OCI-LY1 (cell line): ENCODE data around the gene LDLRAD2.

Source experiments
- EZH2 ChIP-seq: fragments of 200-600 bp; sonication (generic), shearing (Covaris generic); IDR thresholded peaks from 2 replicates; pipeline ENCODE4 v1.8.0; 2017; ENCODE audit warnings: borderline replicate concordance, mixed run types, mild to moderate bottlenecking, antibody characterized with exemption, low read length, moderate library complexity, mixed read lengths
- TF ChIP-seq, protein P1 (sequence below): fragments of 200-600 bp; sonication (generic), shearing (Covaris generic); IDR thresholded peaks from 2 replicates; pipeline ENCODE4 v1.5.1; 2017; ENCODE audit warnings: mild to moderate bottlenecking, antibody characterized with exemption, low read length, moderate library complexity, mixed read lengths

DNA sequence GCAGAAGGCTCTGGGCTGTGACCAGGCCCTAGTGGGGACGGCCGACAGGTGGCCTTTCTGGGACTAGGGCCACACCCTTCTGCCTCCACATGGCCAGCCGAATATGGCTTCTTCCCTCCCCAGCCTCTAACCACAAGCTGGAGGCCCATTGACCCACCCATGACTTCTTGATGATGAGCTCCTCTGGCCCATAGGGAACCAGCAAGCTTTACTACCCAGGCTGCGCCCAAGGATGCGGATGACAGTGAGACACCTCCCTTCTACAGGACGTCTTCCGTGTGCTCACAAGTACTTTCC is 41.0 kb downstream of the LDLRAD2 start:
- TF ChIP-seq EZH2 = no peak
- TF ChIP-seq, protein P1, sequence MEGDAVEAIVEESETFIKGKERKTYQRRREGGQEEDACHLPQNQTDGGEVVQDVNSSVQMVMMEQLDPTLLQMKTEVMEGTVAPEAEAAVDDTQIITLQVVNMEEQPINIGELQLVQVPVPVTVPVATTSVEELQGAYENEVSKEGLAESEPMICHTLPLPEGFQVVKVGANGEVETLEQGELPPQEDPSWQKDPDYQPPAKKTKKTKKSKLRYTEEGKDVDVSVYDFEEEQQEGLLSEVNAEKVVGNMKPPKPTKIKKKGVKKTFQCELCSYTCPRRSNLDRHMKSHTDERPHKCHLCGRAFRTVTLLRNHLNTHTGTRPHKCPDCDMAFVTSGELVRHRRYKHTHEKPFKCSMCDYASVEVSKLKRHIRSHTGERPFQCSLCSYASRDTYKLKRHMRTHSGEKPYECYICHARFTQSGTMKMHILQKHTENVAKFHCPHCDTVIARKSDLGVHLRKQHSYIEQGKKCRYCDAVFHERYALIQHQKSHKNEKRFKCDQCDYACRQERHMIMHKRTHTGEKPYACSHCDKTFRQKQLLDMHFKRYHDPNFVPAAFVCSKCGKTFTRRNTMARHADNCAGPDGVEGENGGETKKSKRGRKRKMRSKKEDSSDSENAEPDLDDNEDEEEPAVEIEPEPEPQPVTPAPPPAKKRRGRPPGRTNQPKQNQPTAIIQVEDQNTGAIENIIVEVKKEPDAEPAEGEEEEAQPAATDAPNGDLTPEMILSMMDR = no peak
